Hepatocyte (in vitro differentiated cells): ENCODE measurements around the gene LY6G6C. TPM values are rescaled to one million over a fixed set of nuclear protein-coding genes. Genes with fewer than 3 reads are reported as not detected.

Source experiments
- DNase-seq: peaks from one replicate; pipeline ENCODE4 v3.0.0-alpha.2; 2016; ENCODE audit warnings: low spot score
- H2AFZ ChIP-seq: fragments of 200-600 bp; sonication (generic); 2 replicates; pipeline ENCODE4 v1.6.0; 2016; ENCODE audit warnings: antibody characterized with exemption, mild to moderate bottlenecking
- H3K27ac ChIP-seq: fragments of 200-600 bp; sonication (generic); 2 replicates; pipeline ENCODE4 v1.5.1; 2016; ENCODE audit warnings: mild to moderate bottlenecking
- H3K27me3 ChIP-seq: fragments of 200-600 bp; sonication (generic); 2 replicates; pipeline ENCODE4 v1.6.1; 2016
- H3K36me3 ChIP-seq: fragments of 200-600 bp; sonication (generic); replicated peaks from 2 replicates; pipeline ENCODE4 v1.5.1; 2016; ENCODE audit warnings: low read depth; ENCODE audit not compliant: insufficient read depth
- H3K4me1 ChIP-seq: fragments of 200-600 bp; sonication (generic); 2 replicates; pipeline ENCODE4 v1.5.1; 2016; ENCODE audit warnings: mild to moderate bottlenecking, moderate library complexity; ENCODE audit not compliant: insufficient read depth
- H3K4me2 ChIP-seq: fragments of 200-600 bp; sonication (generic); 2 replicates; pipeline ENCODE4 v1.6.0; 2016
- H3K4me3 ChIP-seq: fragments of 200-600 bp; sonication (generic); 2 replicates; pipeline ENCODE4 v1.5.1; 2016; ENCODE audit warnings: mild to moderate bottlenecking
- H3K79me2 ChIP-seq: fragments of 200-600 bp; sonication (generic); 2 replicates; pipeline ENCODE4 v1.6.0; 2017; ENCODE audit warnings: mild to moderate bottlenecking
- H3K9me2 ChIP-seq: fragments of 200-600 bp; sonication (generic); replicated peaks from 2 replicates; pipeline ENCODE4 v1.6.0; 2017; ENCODE audit warnings: mild to moderate bottlenecking; ENCODE audit not compliant: insufficient read depth
- H3K9me3 ChIP-seq: fragments of 200-600 bp; sonication (generic); 2 replicates; pipeline ENCODE4 v1.5.1; 2016; ENCODE audit warnings: low read depth, mild to moderate bottlenecking
- H4K20me1 ChIP-seq: fragments of 200-600 bp; sonication (generic); 2 replicates; pipeline ENCODE4 v1.6.0; 2016; ENCODE audit warnings: mild to moderate bottlenecking; ENCODE audit not compliant: insufficient read depth, poor library complexity, severe bottlenecking
- EZH2 ChIP-seq: fragments of 200-600 bp; sonication (generic); IDR thresholded peaks from 2 replicates; pipeline ENCODE4 v1.6.1; 2016; ENCODE audit warnings: antibody characterized with exemption, mild to moderate bottlenecking, borderline replicate concordance
- EZH2phosphoT487 ChIP-seq: fragments of 200-600 bp; sonication (generic); IDR thresholded peaks from one replicate; pipeline ENCODE4 v1.6.1; 2018; ENCODE audit warnings: antibody characterized with exemption, mild to moderate bottlenecking, low read depth, moderate library complexity; ENCODE audit not compliant: unreplicated experiment, severe bottlenecking
- WGBS: methylation state at CpG from one replicate; pipeline ENCODE4 v1.1.6; 2016; ENCODE audit warnings: low lambda C conversion rate; ENCODE audit errors: missing lambda C conversion rate; 5-methylcytosine and 5-hydroxymethylcytosine counted together
- polyA plus RNA-seq: library from polyadenylated mRNA; unstranded; fragments of >200 nt; fragmentation: Nextera tagmentation; extraction: Ambion mirVana; gene quantifications from 2 replicates; pipeline ENCODE4 v1.2.1, GENCODE V29; 2016
- total RNA-seq: library from RNA; depleted of rRNA; stranded (reverse); fragments of >200 nt; gene quantifications from 2 replicates; pipeline ENCODE4 v1.2.3, GENCODE V29; 2014
- TF ChIP-seq, protein P1 (sequence below): fragments of 200-600 bp; sonication (generic); IDR thresholded peaks from 2 replicates; pipeline ENCODE4 v1.5.1; 2016; ENCODE audit warnings: antibody characterized with exemption, mild to moderate bottlenecking; ENCODE audit not compliant: poor library complexity

Gene LY6G6C
- total and polyA plus RNA-seq, 2 experiments from 2014 or later: 0.30 TPM; not detected in 1

DNA sequence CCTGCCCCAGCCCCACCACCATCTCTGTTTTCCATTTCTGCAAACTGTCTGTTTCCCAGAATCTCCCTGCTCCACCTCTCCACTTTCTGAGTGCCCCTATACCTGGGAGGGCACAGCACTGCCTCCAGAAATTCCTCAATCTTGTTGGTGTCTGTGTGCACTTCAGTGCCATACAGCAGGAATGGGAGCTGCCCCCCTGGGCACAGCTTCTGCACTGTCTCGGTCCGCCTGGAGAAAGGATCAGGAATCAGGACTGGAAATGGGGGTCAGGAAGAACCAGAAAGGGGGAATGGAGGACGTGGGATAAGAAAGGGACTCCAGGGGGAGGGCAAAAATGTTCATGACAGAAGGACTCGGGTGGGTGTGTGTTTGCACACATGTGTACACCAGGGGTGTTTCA, 12.2 kb upstream of the LY6G6C start:
- Histone ChIP-seq H3K27me3 (no peaks in the 10 kb centered on the region), H3K79me2 (peaks cover 61% of the 10 kb centered on the region), H3K27ac (peak overlapping the region; percentile 99), H3K4me2 (peak overlapping the region; percentile 91), H2AFZ (no peak overlapping the region), H3K4me3 (no peak overlapping the region), H3K4me1 (peaks cover 42% of the 10 kb centered on the region), H3K36me3 (no peaks in the 10 kb centered on the region), H3K9me2 (no peaks in the 10 kb centered on the region), H3K9me3 (no peaks in the 10 kb centered on the region), H4K20me1 (peaks cover 17% of the 10 kb centered on the region)
- DNase-seq: no peak
- 82% methylated on average over 4 of the region's 4 CpGs for WGBS
- TF ChIP-seq, protein P1, sequence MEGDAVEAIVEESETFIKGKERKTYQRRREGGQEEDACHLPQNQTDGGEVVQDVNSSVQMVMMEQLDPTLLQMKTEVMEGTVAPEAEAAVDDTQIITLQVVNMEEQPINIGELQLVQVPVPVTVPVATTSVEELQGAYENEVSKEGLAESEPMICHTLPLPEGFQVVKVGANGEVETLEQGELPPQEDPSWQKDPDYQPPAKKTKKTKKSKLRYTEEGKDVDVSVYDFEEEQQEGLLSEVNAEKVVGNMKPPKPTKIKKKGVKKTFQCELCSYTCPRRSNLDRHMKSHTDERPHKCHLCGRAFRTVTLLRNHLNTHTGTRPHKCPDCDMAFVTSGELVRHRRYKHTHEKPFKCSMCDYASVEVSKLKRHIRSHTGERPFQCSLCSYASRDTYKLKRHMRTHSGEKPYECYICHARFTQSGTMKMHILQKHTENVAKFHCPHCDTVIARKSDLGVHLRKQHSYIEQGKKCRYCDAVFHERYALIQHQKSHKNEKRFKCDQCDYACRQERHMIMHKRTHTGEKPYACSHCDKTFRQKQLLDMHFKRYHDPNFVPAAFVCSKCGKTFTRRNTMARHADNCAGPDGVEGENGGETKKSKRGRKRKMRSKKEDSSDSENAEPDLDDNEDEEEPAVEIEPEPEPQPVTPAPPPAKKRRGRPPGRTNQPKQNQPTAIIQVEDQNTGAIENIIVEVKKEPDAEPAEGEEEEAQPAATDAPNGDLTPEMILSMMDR: no peak
- no peak for TF ChIP-seq EZH2phosphoT487
- TF ChIP-seq EZH2: no peak

DNA sequence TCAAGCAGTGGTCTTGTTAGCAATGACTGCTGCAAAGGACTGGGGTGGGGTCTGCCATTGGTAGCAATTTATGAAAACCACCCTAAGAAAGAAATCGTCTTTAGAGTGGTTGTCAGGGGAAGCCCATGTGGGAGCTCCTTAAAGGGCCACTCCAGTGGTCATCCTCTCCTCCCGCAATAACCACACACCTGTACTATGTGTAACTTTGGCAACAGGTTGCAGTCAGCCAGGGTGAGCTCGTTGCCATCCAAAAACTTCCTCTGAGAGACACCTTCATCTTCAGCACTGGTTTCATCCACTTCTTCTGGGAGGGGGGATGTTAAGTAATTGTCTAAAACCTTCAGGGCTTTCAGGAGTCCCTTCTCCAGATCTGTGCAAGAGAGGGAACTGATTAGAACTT, 10.5 kb upstream of the LY6G6C start:
- Histone ChIP-seq H3K9me3 (no peaks in the 10 kb centered on the region), H4K20me1 (peaks cover 25% of the 10 kb centered on the region), H3K9me2 (no peaks in the 10 kb centered on the region), H3K36me3 (no peaks in the 10 kb centered on the region), H3K27ac (peak overlapping the region; percentile 39), H3K4me1 (peaks cover 25% of the 10 kb centered on the region), H3K4me3 (no peak overlapping the region), H3K4me2 (no peak overlapping the region), H3K27me3 (no peaks in the 10 kb centered on the region), H3K79me2 (peaks cover 71% of the 10 kb centered on the region), H2AFZ (no peak overlapping the region)
- WGBS: 91% methylated on average over 3 of the region's 3 CpGs
- TF ChIP-seq, protein P1: no peak
- TF ChIP-seq EZH2 (no peak), EZH2phosphoT487 (no peak)
- no peak for DNase-seq

DNA sequence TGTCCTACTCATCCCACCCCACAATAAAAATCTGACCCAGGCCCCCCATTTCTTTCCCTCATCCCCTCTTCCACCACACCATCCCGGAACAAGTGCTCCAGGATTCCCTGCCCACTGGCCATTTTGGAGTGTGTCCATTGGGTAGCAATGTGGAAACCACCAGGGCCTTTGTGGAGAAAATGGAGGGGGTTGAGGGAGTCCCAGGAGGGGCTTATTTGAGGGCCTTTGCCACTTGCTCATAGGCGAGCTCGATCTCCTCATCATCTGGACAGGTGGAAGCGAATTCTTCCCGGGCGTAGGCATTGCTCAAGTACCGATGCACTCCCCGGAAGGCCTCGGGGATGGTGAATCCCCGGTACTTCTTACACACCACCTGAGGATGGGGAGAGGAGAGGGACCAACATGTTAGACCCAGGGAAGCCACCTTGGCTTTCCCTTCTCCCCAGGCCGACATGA, 9.1 kb upstream of the LY6G6C start:
- Histone ChIP-seq H3K9me2 (no peaks in the 10 kb centered on the region), H3K36me3 (no peaks in the 10 kb centered on the region), H3K4me1 (peaks cover 19% of the 10 kb centered on the region), H3K4me3 (no peak overlapping the region), H3K9me3 (no peaks in the 10 kb centered on the region), H3K4me2 (peak overlapping the region; percentile 82), H3K27ac (peak overlapping the region; percentile 99), H3K27me3 (no peaks in the 10 kb centered on the region), H2AFZ (no peak overlapping the region), H4K20me1 (peaks cover 25% of the 10 kb centered on the region), H3K79me2 (peaks cover 60% of the 10 kb centered on the region)
- 92% methylated on average over 11 of the region's 11 CpGs for WGBS
- TF ChIP-seq EZH2 (no peak), EZH2phosphoT487 (no peak)
- TF ChIP-seq, protein P1: no peak
- no peak for DNase-seq

DNA sequence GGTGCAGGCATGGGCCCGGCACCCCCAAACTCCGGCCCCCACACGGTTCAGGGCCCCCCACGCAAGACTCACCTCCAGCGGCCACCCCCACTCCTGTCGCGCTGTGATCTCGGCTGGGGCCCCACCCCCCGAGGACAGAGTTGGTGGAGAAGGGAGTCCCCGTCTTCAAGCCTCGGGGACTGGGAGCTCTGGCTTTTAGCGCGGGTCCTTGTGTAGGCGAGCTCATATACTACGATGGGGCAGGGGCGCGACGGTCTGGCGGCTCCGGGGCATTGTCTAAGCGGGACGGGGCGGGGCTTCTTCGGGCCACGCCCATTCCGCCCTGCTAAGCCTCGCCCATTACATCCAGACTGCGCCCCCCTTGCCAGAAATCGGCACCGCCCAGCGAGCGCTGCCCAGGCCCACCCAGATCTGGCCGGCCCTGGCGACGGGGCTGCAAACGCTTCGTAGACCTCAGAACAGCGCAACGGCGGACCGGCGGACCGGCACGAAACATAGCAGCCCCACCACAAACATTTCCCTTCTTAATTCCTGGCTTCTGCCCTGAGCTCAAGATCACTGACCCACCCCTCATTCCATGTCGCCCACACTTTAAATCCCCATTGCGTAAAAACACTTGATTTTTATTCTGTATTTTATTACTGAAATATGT, 8.6 kb upstream of the LY6G6C start:
- Histone ChIP-seq H3K9me2 (no peaks in the 10 kb centered on the region), H2AFZ (peak overlapping the region; percentile 36), H3K79me2 (peaks cover 54% of the 10 kb centered on the region), H3K36me3 (no peaks in the 10 kb centered on the region), H3K4me3 (peak overlapping the region; percentile 89), H4K20me1 (peaks cover 25% of the 10 kb centered on the region), H3K9me3 (no peaks in the 10 kb centered on the region), H3K27me3 (no peaks in the 10 kb centered on the region), H3K4me1 (peaks cover 19% of the 10 kb centered on the region), H3K27ac (peak overlapping the region; percentile 99), H3K4me2 (peak overlapping the region; percentile 82)
- peak; percentile 97 for DNase-seq
- TF ChIP-seq, protein P1: no peak
- TF ChIP-seq EZH2phosphoT487: no peak
- no peak for TF ChIP-seq EZH2
- WGBS: 3% methylated on average over 45 of the region's 46 CpGs
